Measurements from ENCODE around the gene MAP3K6. TPM values are rescaled to one million over a fixed set of nuclear protein-coding genes. Genes with fewer than 3 reads are reported as not detected.

MAP3K6 gene
- total and polyA plus RNA-seq, 4 donors = 1.3 to 8.3 (median 4.0) TPM

- H3K4me1 ChIP-seq (ENCODE audit: control insufficient read depth in 4 of 4, insufficient read depth in 4 of 4, low read length in 3 of 4) = peaks cover 0 to 2% (median 0%) of the 10 kb centered on the region in 4 donors
- H3K9ac ChIP-seq (ENCODE audit: low read depth in 1 of 2, low read length in 2 of 2) = no peak overlapping the region
- no peaks in the 10 kb centered on the region for H3K9me3 ChIP-seq (ENCODE audit: control insufficient read depth in 4 of 4, low read length in 3 of 4)
- no peak overlapping the region for H3K27ac ChIP-seq (ENCODE audit: low read depth in 1 of 2, low read length in 2 of 2)
- no peaks in the 10 kb centered on the region for H3K27me3 ChIP-seq (ENCODE audit: control insufficient read depth in 4 of 4, insufficient read depth in 4 of 4, low read length in 3 of 4)
- peaks cover 14 to 47% (median 19%) of the 10 kb centered on the region in 4 donors for H3K36me3 ChIP-seq (ENCODE audit: control insufficient read depth in 4 of 4, insufficient read depth in 3 of 4, low read depth in 1 of 4, low read length in 3 of 4)
- WGBS = 93% methylated on average over 3 of the region's 3 CpGs
- H3K4me3 ChIP-seq (ENCODE audit: low read depth in 1 of 3, low read length in 3 of 3) = no peak overlapping the region
- TF ChIP-seq SP1 (IDR thresholded peaks at IDR 0.05) (no peak), TAF1 (conservative IDR thresholded peaks at IDR 0.05) (no peak), MAX (IDR thresholded peaks at IDR 0.05) (no peak), EGR1 (IDR thresholded peaks at IDR 0.05; ENCODE audit: low read depth in 2 of 2) (no peak), RXRA (IDR thresholded peaks at IDR 0.05) (no peak), FOXA1 (IDR thresholded peaks at IDR 0.05) (no peak), YY1 (IDR thresholded peaks at IDR 0.05) (no peak), GABPA (IDR thresholded peaks at IDR 0.05 in 1 of 2, conservative IDR thresholded peaks at IDR 0.05 in 1 of 2) (no peak), HNF4A (conservative IDR thresholded peaks at IDR 0.05) (no peak), FOXA2 (IDR thresholded peaks at IDR 0.05) (no peak), NR2F2 (IDR thresholded peaks at IDR 0.05) (no peak), RAD21 (IDR thresholded peaks at IDR 0.05) (no peak), JUND (IDR thresholded peaks at IDR 0.05) (no peak), HNF4G (IDR thresholded peaks at IDR 0.05) (no peak)
- TF ChIP-seq, protein P1, sequence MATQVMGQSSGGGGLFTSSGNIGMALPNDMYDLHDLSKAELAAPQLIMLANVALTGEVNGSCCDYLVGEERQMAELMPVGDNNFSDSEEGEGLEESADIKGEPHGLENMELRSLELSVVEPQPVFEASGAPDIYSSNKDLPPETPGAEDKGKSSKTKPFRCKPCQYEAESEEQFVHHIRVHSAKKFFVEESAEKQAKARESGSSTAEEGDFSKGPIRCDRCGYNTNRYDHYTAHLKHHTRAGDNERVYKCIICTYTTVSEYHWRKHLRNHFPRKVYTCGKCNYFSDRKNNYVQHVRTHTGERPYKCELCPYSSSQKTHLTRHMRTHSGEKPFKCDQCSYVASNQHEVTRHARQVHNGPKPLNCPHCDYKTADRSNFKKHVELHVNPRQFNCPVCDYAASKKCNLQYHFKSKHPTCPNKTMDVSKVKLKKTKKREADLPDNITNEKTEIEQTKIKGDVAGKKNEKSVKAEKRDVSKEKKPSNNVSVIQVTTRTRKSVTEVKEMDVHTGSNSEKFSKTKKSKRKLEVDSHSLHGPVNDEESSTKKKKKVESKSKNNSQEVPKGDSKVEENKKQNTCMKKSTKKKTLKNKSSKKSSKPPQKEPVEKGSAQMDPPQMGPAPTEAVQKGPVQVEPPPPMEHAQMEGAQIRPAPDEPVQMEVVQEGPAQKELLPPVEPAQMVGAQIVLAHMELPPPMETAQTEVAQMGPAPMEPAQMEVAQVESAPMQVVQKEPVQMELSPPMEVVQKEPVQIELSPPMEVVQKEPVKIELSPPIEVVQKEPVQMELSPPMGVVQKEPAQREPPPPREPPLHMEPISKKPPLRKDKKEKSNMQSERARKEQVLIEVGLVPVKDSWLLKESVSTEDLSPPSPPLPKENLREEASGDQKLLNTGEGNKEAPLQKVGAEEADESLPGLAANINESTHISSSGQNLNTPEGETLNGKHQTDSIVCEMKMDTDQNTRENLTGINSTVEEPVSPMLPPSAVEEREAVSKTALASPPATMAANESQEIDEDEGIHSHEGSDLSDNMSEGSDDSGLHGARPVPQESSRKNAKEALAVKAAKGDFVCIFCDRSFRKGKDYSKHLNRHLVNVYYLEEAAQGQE (IDR thresholded peaks at IDR 0.05) = no peak
- TF ChIP-seq, protein P2, sequence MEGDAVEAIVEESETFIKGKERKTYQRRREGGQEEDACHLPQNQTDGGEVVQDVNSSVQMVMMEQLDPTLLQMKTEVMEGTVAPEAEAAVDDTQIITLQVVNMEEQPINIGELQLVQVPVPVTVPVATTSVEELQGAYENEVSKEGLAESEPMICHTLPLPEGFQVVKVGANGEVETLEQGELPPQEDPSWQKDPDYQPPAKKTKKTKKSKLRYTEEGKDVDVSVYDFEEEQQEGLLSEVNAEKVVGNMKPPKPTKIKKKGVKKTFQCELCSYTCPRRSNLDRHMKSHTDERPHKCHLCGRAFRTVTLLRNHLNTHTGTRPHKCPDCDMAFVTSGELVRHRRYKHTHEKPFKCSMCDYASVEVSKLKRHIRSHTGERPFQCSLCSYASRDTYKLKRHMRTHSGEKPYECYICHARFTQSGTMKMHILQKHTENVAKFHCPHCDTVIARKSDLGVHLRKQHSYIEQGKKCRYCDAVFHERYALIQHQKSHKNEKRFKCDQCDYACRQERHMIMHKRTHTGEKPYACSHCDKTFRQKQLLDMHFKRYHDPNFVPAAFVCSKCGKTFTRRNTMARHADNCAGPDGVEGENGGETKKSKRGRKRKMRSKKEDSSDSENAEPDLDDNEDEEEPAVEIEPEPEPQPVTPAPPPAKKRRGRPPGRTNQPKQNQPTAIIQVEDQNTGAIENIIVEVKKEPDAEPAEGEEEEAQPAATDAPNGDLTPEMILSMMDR (IDR thresholded peaks at IDR 0.05; ENCODE audit: low read depth, low read length, missing input control) = no peak
- TF ChIP-seq, protein P3, sequence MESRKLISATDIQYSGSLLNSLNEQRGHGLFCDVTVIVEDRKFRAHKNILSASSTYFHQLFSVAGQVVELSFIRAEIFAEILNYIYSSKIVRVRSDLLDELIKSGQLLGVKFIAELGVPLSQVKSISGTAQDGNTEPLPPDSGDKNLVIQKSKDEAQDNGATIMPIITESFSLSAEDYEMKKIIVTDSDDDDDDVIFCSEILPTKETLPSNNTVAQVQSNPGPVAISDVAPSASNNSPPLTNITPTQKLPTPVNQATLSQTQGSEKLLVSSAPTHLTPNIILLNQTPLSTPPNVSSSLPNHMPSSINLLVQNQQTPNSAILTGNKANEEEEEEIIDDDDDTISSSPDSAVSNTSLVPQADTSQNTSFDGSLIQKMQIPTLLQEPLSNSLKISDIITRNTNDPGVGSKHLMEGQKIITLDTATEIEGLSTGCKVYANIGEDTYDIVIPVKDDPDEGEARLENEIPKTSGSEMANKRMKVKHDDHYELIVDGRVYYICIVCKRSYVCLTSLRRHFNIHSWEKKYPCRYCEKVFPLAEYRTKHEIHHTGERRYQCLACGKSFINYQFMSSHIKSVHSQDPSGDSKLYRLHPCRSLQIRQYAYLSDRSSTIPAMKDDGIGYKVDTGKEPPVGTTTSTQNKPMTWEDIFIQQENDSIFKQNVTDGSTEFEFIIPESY (IDR thresholded peaks at IDR 0.05) = no peak
- TF ChIP-seq, protein P4, sequence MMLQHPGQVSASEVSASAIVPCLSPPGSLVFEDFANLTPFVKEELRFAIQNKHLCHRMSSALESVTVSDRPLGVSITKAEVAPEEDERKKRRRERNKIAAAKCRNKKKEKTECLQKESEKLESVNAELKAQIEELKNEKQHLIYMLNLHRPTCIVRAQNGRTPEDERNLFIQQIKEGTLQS (IDR thresholded peaks at IDR 0.05) = no peak
- no peak for DNase-seq (ENCODE audit: low spot score)
Measured at GRCh38 chr1:27331426-27331825, 35.3 kb downstream of the MAP3K6 start.

Data from liver (tissue), 9 donors.